ENCODE data around the gene HES3. TPM values are rescaled to one million over a fixed set of nuclear protein-coding genes. Genes with fewer than 3 reads are reported as not detected.

The HES3 gene
- total RNA-seq, 1 donor from 2014 or later: not detected

- DNase-seq: no peak
Measured at GRCh38 chr1:6263716-6264115, 19.7 kb downstream of the HES3 start.

- DNase-seq: no peak
Measured at GRCh38 chr1:6265151-6265550, 21.2 kb downstream of the HES3 start.

GRCh38 chr1:6266641-6267040 is 22.7 kb downstream of the HES3 start:
- no peak for DNase-seq

- DNase-seq: no peak
Measured at GRCh38 chr1:6267686-6268322, 23.8 kb downstream of the HES3 start.

GRCh38 chr1:6268415-6268814 is 24.4 kb downstream of the HES3 start:
- DNase-seq: no peak

- DNase-seq: no peak
Measured at GRCh38 chr1:6269296-6269695, 25.3 kb downstream of the HES3 start.

- DNase-seq: no peak
Measured at GRCh38 chr1:6269720-6270400, 25.9 kb downstream of the HES3 start.

- no peak for DNase-seq
Measured at GRCh38 chr1:6270401-6270800, 26.4 kb downstream of the HES3 start.

- no peak for DNase-seq
Measured at GRCh38 chr1:6271006-6271405, 27.0 kb downstream of the HES3 start.

GRCh38 chr1:6271554-6271953 is 27.6 kb downstream of the HES3 start:
- DNase-seq: no peak

- no peak for DNase-seq
Measured at GRCh38 chr1:6272452-6272851, 28.5 kb downstream of the HES3 start.

- DNase-seq: no peak
Measured at GRCh38 chr1:6272868-6273267, 28.9 kb downstream of the HES3 start.

GRCh38 chr1:6273380-6273891 is 29.5 kb downstream of the HES3 start:
- peak; percentile 34 for DNase-seq

- DNase-seq: no peak
Measured at GRCh38 chr1:6274102-6274501, 30.1 kb downstream of the HES3 start.

GRCh38 chr1:6274622-6275139 is 30.7 kb downstream of the HES3 start:
- DNase-seq: no peak

- DNase-seq: no peak
Measured at GRCh38 chr1:6275826-6276782, 32.1 kb downstream of the HES3 start.

GRCh38 chr1:6276811-6277555 is 33.0 kb downstream of the HES3 start:
- no peak for DNase-seq

GRCh38 chr1:6278263-6278662 is 34.3 kb downstream of the HES3 start:
- DNase-seq: no peak

- no peak for DNase-seq
Measured at GRCh38 chr1:6279066-6279465, 35.1 kb downstream of the HES3 start.

- no peak for DNase-seq
Measured at GRCh38 chr1:6279613-6280383, 35.8 kb downstream of the HES3 start.

- DNase-seq: no peak
Measured at GRCh38 chr1:6280761-6281451, 36.9 kb downstream of the HES3 start.

Measured in dermis blood vessel endothelial cell (primary cell).